ENCODE measurements around the gene ALOX5AP.

The ALOX5AP gene

GRCh38 chr13:30721936-30722335 lies 13.4 kb upstream of the ALOX5AP start:
- Histone ChIP-seq H3K27me3 (ENCODE audit: insufficient read depth, low read length, poor library complexity) (no peaks in the 10 kb centered on the region), H3K36me3 (ENCODE audit: insufficient read depth, low read length) (no peaks in the 10 kb centered on the region), H3K4me2 (ENCODE audit: insufficient read depth, low read length) (no peak overlapping the region), H3K27ac (ENCODE audit: low read length) (no peak overlapping the region), H4K20me1 (ENCODE audit: insufficient read depth, low read length) (no peaks in the 10 kb centered on the region), H3K9ac (ENCODE audit: low read depth, low read length) (no peak overlapping the region), H2AFZ (ENCODE audit: low read depth, low read length) (no peak overlapping the region), H3K4me3 (ENCODE audit: low read depth in 1 of 2, low read length in 2 of 2) (no peak overlapping the region), H3K9me3 (ENCODE audit: insufficient read depth, low read length, severe bottlenecking) (no peaks in the 10 kb centered on the region), H3K4me1 (ENCODE audit: insufficient read depth, low read length) (0 out of 2 replicates have a peak, but pooled peaks cover 6% of the 10 kb centered on the region), H3K79me2 (ENCODE audit: insufficient read depth, low read length) (no peaks in the 10 kb centered on the region)
- DNase-seq (no peak), ATAC-seq (ENCODE audit: insufficient read depth, low read depth) (no peak)
- TF ChIP-seq EZH2 (IDR thresholded peaks at IDR 0.05; ENCODE audit: borderline replicate concordance, low read depth, low read length, severe bottlenecking) (no peak), CTCF (IDR thresholded peaks at IDR 0.05; ENCODE audit: borderline replicate concordance, extremely low read depth, low read length, poor library complexity, severe bottlenecking) (no peak)

- no peak for TF ChIP-seq CTCF (IDR thresholded peaks at IDR 0.05; ENCODE audit: borderline replicate concordance, extremely low read depth, low read length, poor library complexity, severe bottlenecking)
- no peak for TF ChIP-seq EZH2 (IDR thresholded peaks at IDR 0.05; ENCODE audit: borderline replicate concordance, low read depth, low read length, severe bottlenecking)
- Histone ChIP-seq H3K4me3 (ENCODE audit: low read depth in 1 of 2, low read length in 2 of 2) (no peak overlapping the region), H3K79me2 (ENCODE audit: insufficient read depth, low read length) (no peaks in the 10 kb centered on the region), H3K36me3 (ENCODE audit: insufficient read depth, low read length) (no peaks in the 10 kb centered on the region), H3K4me2 (ENCODE audit: insufficient read depth, low read length) (no peak overlapping the region), H3K4me1 (ENCODE audit: insufficient read depth, low read length) (0 out of 2 replicates have a peak, but pooled peaks cover 6% of the 10 kb centered on the region), H3K9me3 (ENCODE audit: insufficient read depth, low read length, severe bottlenecking) (no peaks in the 10 kb centered on the region), H3K27me3 (ENCODE audit: insufficient read depth, low read length, poor library complexity) (no peaks in the 10 kb centered on the region), H4K20me1 (ENCODE audit: insufficient read depth, low read length) (no peaks in the 10 kb centered on the region), H2AFZ (ENCODE audit: low read depth, low read length) (no peak overlapping the region), H3K9ac (ENCODE audit: low read depth, low read length) (no peak overlapping the region), H3K27ac (ENCODE audit: low read length) (no peak overlapping the region)
- DNase-seq (no peak), ATAC-seq (ENCODE audit: insufficient read depth, low read depth) (no peak)
Measured at GRCh38 chr13:30722361-30722760, 13.0 kb upstream of the ALOX5AP start.

- ATAC-seq (ENCODE audit: insufficient read depth, low read depth) = no peak
- 0 out of 2 replicates have a peak, but pooled peaks cover 6% of the 10 kb centered on the region for H3K4me1 ChIP-seq (ENCODE audit: insufficient read depth, low read length)
- no peaks in the 10 kb centered on the region for H4K20me1 ChIP-seq (ENCODE audit: insufficient read depth, low read length)
- no peaks in the 10 kb centered on the region for H3K79me2 ChIP-seq (ENCODE audit: insufficient read depth, low read length)
- H3K4me2 ChIP-seq (ENCODE audit: insufficient read depth, low read length) = no peak overlapping the region
- H3K9ac ChIP-seq (ENCODE audit: low read depth, low read length) = no peak overlapping the region
- no peak for DNase-seq
- H2AFZ ChIP-seq (ENCODE audit: low read depth, low read length) = no peak overlapping the region
- TF ChIP-seq CTCF (IDR thresholded peaks at IDR 0.05; ENCODE audit: borderline replicate concordance, extremely low read depth, low read length, poor library complexity, severe bottlenecking) (no peak), EZH2 (IDR thresholded peaks at IDR 0.05; ENCODE audit: borderline replicate concordance, low read depth, low read length, severe bottlenecking) (no peak)
- no peaks in the 10 kb centered on the region for H3K36me3 ChIP-seq (ENCODE audit: insufficient read depth, low read length)
- no peaks in the 10 kb centered on the region for H3K27me3 ChIP-seq (ENCODE audit: insufficient read depth, low read length, poor library complexity)
- no peak overlapping the region for H3K4me3 ChIP-seq (ENCODE audit: low read depth in 1 of 2, low read length in 2 of 2)
- no peaks in the 10 kb centered on the region for H3K9me3 ChIP-seq (ENCODE audit: insufficient read depth, low read length, severe bottlenecking)
- H3K27ac ChIP-seq (ENCODE audit: low read length) = no peak overlapping the region
Measured at GRCh38 chr13:30724778-30725177, 10.6 kb upstream of the ALOX5AP start.
